Lung (tissue), 12 donors: Measurements from ENCODE around the gene MPP1. TPM values are rescaled to one million over a fixed set of nuclear protein-coding genes. Genes with fewer than 3 reads are reported as not detected.
"Not testable (repeated sequence)": the region's sequence is repeated elsewhere in the genome, so short reads cannot be mapped to it uniquely, and the experiment has no call there.

ENCODE experiments used
- ATAC-seq: fragments of 200-7000 bp; cut with Tn5 transposase; one replicate; pipeline ENCODE4 v1.9.1; 2020; ENCODE audit warnings: moderate number of reproducible peaks; ENCODE audit not compliant: insufficient read depth, low FRiP score
- DNase-seq, 3 donors: peaks; one replicate each; pipeline ENCODE4 v3.0.0-alpha.2; 2013 to 2017
- H3K27ac ChIP-seq, 2 donors: one replicate each; pipeline ENCODE4 v1.5.1; 2013; ENCODE audit warnings: mild to moderate bottlenecking in 2 of 2, moderate library complexity in 2 of 2, control low read depth in 1 of 2, inconsistent platforms in 1 of 2, low read depth in 1 of 2, low read length in 1 of 2
- H3K27me3 ChIP-seq, 3 donors: one replicate each; pipeline ENCODE4 v1.5.1; 2013; ENCODE audit warnings: low read length in 2 of 3; ENCODE audit not compliant: control insufficient read depth in 3 of 3, insufficient read depth in 3 of 3
- H3K36me3 ChIP-seq, 4 donors: one replicate each; pipeline ENCODE4 v1.5.1; 2013; ENCODE audit warnings: low read length in 4 of 4, mild to moderate bottlenecking in 1 of 4, moderate library complexity in 1 of 4; ENCODE audit not compliant: control insufficient read depth in 4 of 4, insufficient read depth in 4 of 4
- H3K4me1 ChIP-seq, 5 donors: one replicate each; pipeline ENCODE4 v1.5.1; 2013; ENCODE audit warnings: low read length in 5 of 5, mild to moderate bottlenecking in 2 of 5, moderate library complexity in 1 of 5; ENCODE audit not compliant: control insufficient read depth in 5 of 5, insufficient read depth in 5 of 5
- H3K4me3 ChIP-seq: one replicate; pipeline ENCODE4 v1.5.1; 2013; ENCODE audit warnings: mild to moderate bottlenecking, control low read depth, moderate library complexity
- H3K9ac ChIP-seq, 2 donors: one replicate each; pipeline ENCODE4 v1.5.1; 2013; ENCODE audit warnings: low read length in 2 of 2, control low read depth in 1 of 2; ENCODE audit not compliant: insufficient read depth in 1 of 2
- H3K9me3 ChIP-seq, 4 donors: one replicate each; pipeline ENCODE4 v1.5.1; 2013; ENCODE audit warnings: low read length in 3 of 4, mild to moderate bottlenecking in 1 of 4, moderate library complexity in 1 of 4; ENCODE audit not compliant: control insufficient read depth in 4 of 4, insufficient read depth in 3 of 4
- WGBS, 2 donors: extraction: QIAGEN DNeasy Blood & Tissue Kit; methylation state at CpG; one replicate each; pipeline ENCODE4 v1.1.7; 2013; 5-methylcytosine and 5-hydroxymethylcytosine counted together
- polyA plus RNA-seq, 2 donors: library from polyadenylated mRNA; stranded (reverse); fragments of 200-250 nt; gene quantifications; one replicate each; pipeline ENCODE4 v1.2.1, GENCODE V29; 2013
- total RNA-seq, 2 donors: library from RNA; depleted of rRNA in 1 of 2; stranded (reverse); fragments of >200 nt in 1 of 2; gene quantifications; one replicate each; pipeline ENCODE4 v1.2.1, GENCODE V29; 2014 to 2021
- TF ChIP-seq, protein P1 (sequence below): IDR thresholded peaks from 2 replicates; pipeline ENCODE4 v1.5.1; 2012; ENCODE audit warnings: mild to moderate bottlenecking; ENCODE audit errors: control extremely low read depth, extremely low read depth
- donor health status: control.
- donor health status: control.
- donor health status: Bipolar disorder and iron deficiency.
- donor health status: healthy.
- donor health status: DM: yes; HTN: yes; CAD: no.

Gene MPP1
- total and polyA plus RNA-seq, 4 donors, result 18.6 to 132 (median 56.4) TPM

DNA sequence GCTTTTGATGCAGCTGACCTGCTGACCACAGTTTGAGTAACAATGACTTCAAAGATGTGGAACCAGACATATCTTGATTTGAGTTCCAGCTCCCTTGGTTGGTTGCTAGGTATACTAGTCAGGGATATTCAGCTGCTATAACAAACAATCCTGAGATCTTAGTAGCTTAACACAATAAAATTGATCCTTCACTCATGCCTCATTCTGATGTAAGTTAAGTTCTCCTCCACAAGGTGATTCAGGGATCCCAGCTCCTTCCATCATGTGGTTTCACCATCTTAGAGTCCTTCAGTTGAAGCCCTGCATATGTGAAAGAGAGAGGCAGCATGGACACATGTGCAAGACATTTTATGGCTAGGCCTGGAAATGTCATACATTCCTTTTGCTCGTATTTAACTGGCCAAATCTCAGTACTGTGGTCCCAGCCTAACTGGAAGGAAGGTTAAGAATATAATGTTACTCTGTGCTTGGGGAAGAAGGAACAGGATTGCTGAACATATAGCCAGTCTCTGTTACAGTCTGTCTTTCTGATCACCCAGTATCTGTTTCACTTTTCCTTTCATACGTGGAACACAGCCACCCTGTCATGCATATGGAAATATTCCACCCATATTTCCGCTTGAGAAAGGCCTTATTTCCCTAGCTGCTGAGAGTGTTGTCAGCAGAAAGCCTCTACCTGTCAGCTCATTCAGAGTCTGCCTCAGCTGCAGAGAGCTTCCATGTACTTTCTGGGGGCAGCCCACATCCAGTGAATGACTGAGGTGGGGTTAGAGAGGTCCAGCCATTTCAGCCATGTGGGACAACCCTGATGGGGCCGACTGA, 22.1 kb upstream of the MPP1 start:
- 51 to 71% methylated on average over 4 of the region's 4 CpGs for WGBS, 2 donors
- H3K27me3 ChIP-seq, result peaks cover 0 to 3% (median 2%) of the 10 kb centered on the region in 3 donors
- no peaks in the 10 kb centered on the region for H3K36me3 ChIP-seq
- H3K27ac ChIP-seq, result no peak overlapping the region
- H3K4me3 ChIP-seq, result no peak overlapping the region
- TF ChIP-seq, protein P1, sequence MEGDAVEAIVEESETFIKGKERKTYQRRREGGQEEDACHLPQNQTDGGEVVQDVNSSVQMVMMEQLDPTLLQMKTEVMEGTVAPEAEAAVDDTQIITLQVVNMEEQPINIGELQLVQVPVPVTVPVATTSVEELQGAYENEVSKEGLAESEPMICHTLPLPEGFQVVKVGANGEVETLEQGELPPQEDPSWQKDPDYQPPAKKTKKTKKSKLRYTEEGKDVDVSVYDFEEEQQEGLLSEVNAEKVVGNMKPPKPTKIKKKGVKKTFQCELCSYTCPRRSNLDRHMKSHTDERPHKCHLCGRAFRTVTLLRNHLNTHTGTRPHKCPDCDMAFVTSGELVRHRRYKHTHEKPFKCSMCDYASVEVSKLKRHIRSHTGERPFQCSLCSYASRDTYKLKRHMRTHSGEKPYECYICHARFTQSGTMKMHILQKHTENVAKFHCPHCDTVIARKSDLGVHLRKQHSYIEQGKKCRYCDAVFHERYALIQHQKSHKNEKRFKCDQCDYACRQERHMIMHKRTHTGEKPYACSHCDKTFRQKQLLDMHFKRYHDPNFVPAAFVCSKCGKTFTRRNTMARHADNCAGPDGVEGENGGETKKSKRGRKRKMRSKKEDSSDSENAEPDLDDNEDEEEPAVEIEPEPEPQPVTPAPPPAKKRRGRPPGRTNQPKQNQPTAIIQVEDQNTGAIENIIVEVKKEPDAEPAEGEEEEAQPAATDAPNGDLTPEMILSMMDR, result no peak
- no peak for ATAC-seq
- no peak overlapping the region for H3K9ac ChIP-seq
- no peaks in the 10 kb centered on the region for H3K9me3 ChIP-seq
- H3K4me1 ChIP-seq, result no peaks in the 10 kb centered on the region
- DNase-seq, result no peak

DNA sequence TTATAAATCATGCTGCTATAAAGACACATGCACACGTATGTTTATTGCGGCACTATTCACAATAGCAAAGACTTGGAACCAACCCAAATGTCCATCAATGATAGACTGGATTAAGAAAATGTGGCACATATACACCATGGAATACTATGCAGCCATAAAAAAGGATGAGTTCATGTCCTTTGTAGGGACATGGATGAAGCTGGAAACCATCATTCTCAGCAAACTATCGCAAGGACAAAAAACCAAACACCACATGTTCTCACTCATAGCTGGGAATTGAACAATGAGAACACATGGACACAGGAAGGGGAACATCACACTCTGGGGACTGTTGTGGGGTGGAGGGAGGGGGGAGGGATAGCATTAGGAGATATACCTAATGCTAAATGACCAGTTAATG, 20.3 kb upstream of the MPP1 start:
- not testable (repeated sequence) for H3K9ac ChIP-seq, ATAC-seq, H3K36me3 ChIP-seq, H3K27ac ChIP-seq, H3K27me3 ChIP-seq, H3K9me3 ChIP-seq, DNase-seq, H3K4me1 ChIP-seq, H3K4me3 ChIP-seq
- WGBS, 2 donors, result no CpG with 5 or more reads among the region's 3 CpGs

DNA sequence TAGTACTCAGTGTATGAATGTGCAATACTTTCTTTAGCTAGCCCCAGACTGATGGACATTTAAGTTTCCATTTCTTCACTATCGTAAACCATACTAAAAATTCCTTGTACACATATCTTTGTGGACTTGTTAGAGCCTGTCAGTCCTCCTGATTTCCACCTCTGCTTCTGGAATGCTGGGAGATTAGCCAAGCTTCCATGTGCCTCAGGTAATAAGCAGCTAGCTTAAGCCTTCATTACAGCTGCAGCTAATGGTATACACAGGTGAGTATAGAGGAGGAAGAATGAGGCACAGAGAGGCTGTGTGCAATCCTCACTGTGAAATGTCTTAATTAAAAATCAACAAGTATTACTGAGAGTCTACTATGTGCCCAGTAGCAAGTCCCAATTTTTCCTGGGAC, 19.4 kb upstream of the MPP1 start:
- H3K27ac ChIP-seq, result no peak overlapping the region
- H3K9me3 ChIP-seq, result no peaks in the 10 kb centered on the region
- H3K4me1 ChIP-seq, result no peaks in the 10 kb centered on the region
- H3K27me3 ChIP-seq, result no peaks in the 10 kb centered on the region
- H3K36me3 ChIP-seq, result no peaks in the 10 kb centered on the region
- ATAC-seq, result no peak
- H3K4me3 ChIP-seq, result no peak overlapping the region
- 79 to 95% methylated on average over 1 of the region's 1 CpG for WGBS, 2 donors
- TF ChIP-seq, protein P1, result no peak
- H3K9ac ChIP-seq, result no peak overlapping the region
- no peak for DNase-seq

DNA sequence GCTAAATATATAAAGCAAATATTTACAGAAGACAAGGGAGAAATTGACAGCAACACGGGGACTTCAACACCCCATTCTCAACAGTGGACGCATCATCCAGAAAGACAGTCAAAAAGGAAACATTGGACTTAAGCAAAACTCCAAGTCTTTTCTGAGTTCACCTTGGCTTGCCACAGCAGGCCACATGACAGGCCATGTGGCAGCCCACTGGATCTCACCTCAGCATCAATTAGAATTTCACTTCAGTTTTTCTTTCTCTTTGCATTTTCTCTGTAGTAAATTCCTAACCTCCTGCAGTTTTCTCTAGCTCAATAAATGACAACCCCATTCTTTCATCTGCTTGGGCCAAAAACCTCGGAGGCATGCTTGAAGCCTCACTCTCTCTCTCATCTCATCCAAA, 16.7 kb upstream of the MPP1 start:
- H3K4me3 ChIP-seq, result no peak overlapping the region
- ATAC-seq (no peak), DNase-seq (no peak)
- no peak overlapping the region for H3K9ac ChIP-seq
- no peak overlapping the region for H3K27ac ChIP-seq
- TF ChIP-seq, protein P1, result no peak
- H3K9me3 ChIP-seq, result no peaks in the 10 kb centered on the region
- no peaks in the 10 kb centered on the region for H3K36me3 ChIP-seq
- no peaks in the 10 kb centered on the region for H3K27me3 ChIP-seq
- 72 to 81% methylated on average over 3 of the region's 3 CpGs for WGBS, 2 donors
- no peaks in the 10 kb centered on the region for H3K4me1 ChIP-seq
